Measurements from ENCODE around the gene ZMYND8.

DNA sequence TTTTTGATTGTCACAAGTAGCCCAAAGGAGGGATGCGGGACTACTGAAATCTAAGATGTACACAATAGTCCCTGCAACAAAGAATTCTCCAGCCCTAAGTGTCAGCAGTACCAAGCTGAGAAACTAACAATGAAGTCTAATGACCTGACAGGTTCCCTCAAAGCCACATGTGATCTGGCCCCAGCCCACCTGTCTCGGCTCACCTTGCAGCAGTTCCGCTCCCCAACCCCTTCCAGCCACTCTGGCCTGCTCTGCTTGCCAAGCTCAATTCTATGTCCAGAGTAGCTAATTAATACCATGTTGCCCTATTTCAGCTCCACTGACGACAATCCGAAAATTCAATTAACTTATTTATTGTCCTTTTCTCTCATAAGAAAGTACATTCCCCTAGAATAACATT is 72.1 kb downstream of the ZMYND8 start:
- TF ChIP-seq POLR2AphosphoS5 (IDR thresholded peaks at IDR 0.05; ENCODE audit: low read depth, low read length): no peak
- TF ChIP-seq, protein P1, sequence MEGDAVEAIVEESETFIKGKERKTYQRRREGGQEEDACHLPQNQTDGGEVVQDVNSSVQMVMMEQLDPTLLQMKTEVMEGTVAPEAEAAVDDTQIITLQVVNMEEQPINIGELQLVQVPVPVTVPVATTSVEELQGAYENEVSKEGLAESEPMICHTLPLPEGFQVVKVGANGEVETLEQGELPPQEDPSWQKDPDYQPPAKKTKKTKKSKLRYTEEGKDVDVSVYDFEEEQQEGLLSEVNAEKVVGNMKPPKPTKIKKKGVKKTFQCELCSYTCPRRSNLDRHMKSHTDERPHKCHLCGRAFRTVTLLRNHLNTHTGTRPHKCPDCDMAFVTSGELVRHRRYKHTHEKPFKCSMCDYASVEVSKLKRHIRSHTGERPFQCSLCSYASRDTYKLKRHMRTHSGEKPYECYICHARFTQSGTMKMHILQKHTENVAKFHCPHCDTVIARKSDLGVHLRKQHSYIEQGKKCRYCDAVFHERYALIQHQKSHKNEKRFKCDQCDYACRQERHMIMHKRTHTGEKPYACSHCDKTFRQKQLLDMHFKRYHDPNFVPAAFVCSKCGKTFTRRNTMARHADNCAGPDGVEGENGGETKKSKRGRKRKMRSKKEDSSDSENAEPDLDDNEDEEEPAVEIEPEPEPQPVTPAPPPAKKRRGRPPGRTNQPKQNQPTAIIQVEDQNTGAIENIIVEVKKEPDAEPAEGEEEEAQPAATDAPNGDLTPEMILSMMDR (IDR thresholded peaks at IDR 0.05): no peak

Data from Panc1 (cell line).